HTERT RPE-1 (cell line): ENCODE data around the gene PKN2.
"Not testable (repeated sequence)": the region's sequence is repeated elsewhere in the genome, so short reads cannot be mapped to it uniquely, and the experiment has no call there.

Source experiments
- in situ Hi-C: fragments of 300-500 bp; cut with MboI; formaldehyde crosslinking; loops from 4 replicates; pipeline ENCODE4 v1.14.3; 2020; ENCODE audit warnings: low sequenced_read_pairs

Gene PKN2

GRCh38 chr1:88784551-88784950 lies 100.5 kb downstream of the PKN2 start:
- in situ Hi-C loops, result no loop called here

GRCh38 chr1:88787023-88787903 lies 103.2 kb downstream of the PKN2 start:
- in situ Hi-C loops, result no loop called here

- in situ Hi-C loops, result no loop called here
Observed at GRCh38 chr1:88791192-88791591, 107.1 kb downstream of the PKN2 start.

- in situ Hi-C loops, result no loop called here
Observed at GRCh38 chr1:88799491-88799890, 115.4 kb downstream of the PKN2 start.

- in situ Hi-C loops, result no loop called here
Observed at GRCh38 chr1:88800382-88801051, 116.4 kb downstream of the PKN2 start.

- in situ Hi-C loops, result no loop called here
Observed at GRCh38 chr1:88801575-88802208, 117.6 kb downstream of the PKN2 start.

- in situ Hi-C loops, result no loop called here
Observed at GRCh38 chr1:88802404-88802803, 118.3 kb downstream of the PKN2 start.

- in situ Hi-C loops, result no loop called here
Observed at GRCh38 chr1:88802950-88803349, 118.9 kb downstream of the PKN2 start.

- in situ Hi-C loops, result no loop called here
Observed at GRCh38 chr1:88803444-88803843, 119.4 kb downstream of the PKN2 start.

- in situ Hi-C loops, result no loop called here
Observed at GRCh38 chr1:88812366-88812765, 128.3 kb downstream of the PKN2 start.

GRCh38 chr1:88813471-88813870 lies 129.4 kb downstream of the PKN2 start:
- in situ Hi-C loops, result no loop called here

GRCh38 chr1:88819642-88820041 lies 135.6 kb downstream of the PKN2 start:
- in situ Hi-C loops, result not testable (repeated sequence)

GRCh38 chr1:88825721-88826120 lies 141.6 kb downstream of the PKN2 start:
- in situ Hi-C loops, result no loop called here

GRCh38 chr1:88847643-88848042 lies 163.6 kb downstream of the PKN2 start:
- in situ Hi-C loops, result no loop called here

- in situ Hi-C loops, result no loop called here
Observed at GRCh38 chr1:88851303-88852063, 167.4 kb downstream of the PKN2 start.

- in situ Hi-C loops, result no loop called here
Observed at GRCh38 chr1:88867743-88868521, 183.9 kb downstream of the PKN2 start.

- in situ Hi-C loops, result not testable (repeated sequence)
Observed at GRCh38 chr1:88869644-88870043, 185.6 kb downstream of the PKN2 start.

GRCh38 chr1:88873737-88874349 lies 189.8 kb downstream of the PKN2 start:
- in situ Hi-C loops, result no loop called here

- in situ Hi-C loops, result no loop called here
Observed at GRCh38 chr1:88875595-88875994, 191.5 kb downstream of the PKN2 start.
